SK-N-MC (cell line): ENCODE data around the gene CDCA4.

Experiments
- DNase-seq: peaks from one replicate; pipeline ENCODE4 v3.0.0-alpha.2; 2011; ENCODE audit warnings: low read depth, low spot score
- H3K27ac ChIP-seq: fragments of 200-600 bp; sonication (generic); 2 replicates; pipeline ENCODE4 v1.5.1; 2016; ENCODE audit warnings: mixed run types
- H3K36me3 ChIP-seq: fragments of 200-600 bp; sonication (generic); 2 replicates; pipeline ENCODE4 v1.6.1; 2017; ENCODE audit warnings: antibody characterized with exemption, low read length, mixed read lengths; ENCODE audit not compliant: insufficient read depth
- H3K4me3 ChIP-seq: fragments of 200-600 bp; sonication (generic); 2 replicates; pipeline ENCODE4 v1.5.1; 2016
- H3K9ac ChIP-seq: fragments of 200-600 bp; sonication (generic); 2 replicates; pipeline ENCODE4 v1.8.0; 2017; ENCODE audit warnings: mixed run types, mixed read lengths; ENCODE audit not compliant: insufficient read length
- H3K9me3 ChIP-seq: fragments of 200-600 bp; sonication (generic); 2 replicates; pipeline ENCODE4 v1.6.1; 2017; ENCODE audit warnings: low read depth, mild to moderate bottlenecking, antibody characterized with exemption, low read length, moderate library complexity, mixed read lengths
- EZH2 ChIP-seq: fragments of 200-600 bp; sonication (generic); IDR thresholded peaks from one replicate; pipeline ENCODE4 v1.6.1; 2017; ENCODE audit warnings: antibody characterized with exemption
- FOXP2 ChIP-seq: optimal IDR thresholded peaks from 2 replicates; pipeline ENCODE3; 2011; ENCODE audit warnings: mild to moderate bottlenecking, moderate library complexity; ENCODE audit not compliant: insufficient read depth; ENCODE audit errors: extremely low read length, control extremely low read depth
- POLR2AphosphoS5 ChIP-seq: IDR thresholded peaks from 2 replicates; pipeline ENCODE4 v1.6.1; 2012; ENCODE audit warnings: mild to moderate bottlenecking, low read depth, low read length, borderline replicate concordance

The CDCA4 gene

GRCh38 chr14:104984056-104984894, 36.6 kb downstream of the CDCA4 start:
- Histone ChIP-seq H3K36me3 (no peaks in the 10 kb centered on the region), H3K4me3 (no peak overlapping the region), H3K27ac (no peak overlapping the region), H3K9ac (no peak overlapping the region), H3K9me3 (no peaks in the 10 kb centered on the region)
- DNase-seq: no peak
- TF ChIP-seq FOXP2: no peak
- no peak for TF ChIP-seq EZH2
- TF ChIP-seq POLR2AphosphoS5: no peak

DNA sequence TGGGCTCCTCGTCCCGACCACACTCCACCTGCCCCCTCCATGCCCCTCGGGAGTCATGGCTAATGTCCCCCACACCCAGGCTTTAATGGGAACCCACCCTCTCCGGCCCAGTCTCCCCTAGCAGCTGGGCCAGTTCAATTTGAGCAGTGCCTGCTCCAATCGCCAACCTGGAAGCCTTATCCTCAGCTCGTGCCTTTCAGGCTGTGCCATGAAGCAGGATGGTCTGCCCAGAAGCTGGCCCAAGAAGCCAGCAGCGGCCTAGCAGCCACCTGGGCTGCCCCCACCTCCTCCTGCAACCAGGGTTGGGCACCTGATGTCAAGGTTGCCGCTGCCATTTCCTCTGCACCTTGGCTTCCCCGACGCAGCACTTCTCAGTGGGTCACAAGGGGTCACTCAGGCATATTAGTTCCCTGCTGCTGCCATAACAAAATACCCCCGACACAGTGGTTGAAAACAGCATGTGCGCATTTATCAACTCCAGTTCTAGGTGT, 37.6 kb downstream of the CDCA4 start:
- TF ChIP-seq FOXP2: no peak
- no peak for TF ChIP-seq POLR2AphosphoS5
- TF ChIP-seq EZH2: no peak
- H3K27ac ChIP-seq: no peak overlapping the region
- no peaks in the 10 kb centered on the region for H3K9me3 ChIP-seq
- H3K9ac ChIP-seq: no peak overlapping the region
- DNase-seq: no peak
- H3K4me3 ChIP-seq: no peak overlapping the region
- no peaks in the 10 kb centered on the region for H3K36me3 ChIP-seq

DNA sequence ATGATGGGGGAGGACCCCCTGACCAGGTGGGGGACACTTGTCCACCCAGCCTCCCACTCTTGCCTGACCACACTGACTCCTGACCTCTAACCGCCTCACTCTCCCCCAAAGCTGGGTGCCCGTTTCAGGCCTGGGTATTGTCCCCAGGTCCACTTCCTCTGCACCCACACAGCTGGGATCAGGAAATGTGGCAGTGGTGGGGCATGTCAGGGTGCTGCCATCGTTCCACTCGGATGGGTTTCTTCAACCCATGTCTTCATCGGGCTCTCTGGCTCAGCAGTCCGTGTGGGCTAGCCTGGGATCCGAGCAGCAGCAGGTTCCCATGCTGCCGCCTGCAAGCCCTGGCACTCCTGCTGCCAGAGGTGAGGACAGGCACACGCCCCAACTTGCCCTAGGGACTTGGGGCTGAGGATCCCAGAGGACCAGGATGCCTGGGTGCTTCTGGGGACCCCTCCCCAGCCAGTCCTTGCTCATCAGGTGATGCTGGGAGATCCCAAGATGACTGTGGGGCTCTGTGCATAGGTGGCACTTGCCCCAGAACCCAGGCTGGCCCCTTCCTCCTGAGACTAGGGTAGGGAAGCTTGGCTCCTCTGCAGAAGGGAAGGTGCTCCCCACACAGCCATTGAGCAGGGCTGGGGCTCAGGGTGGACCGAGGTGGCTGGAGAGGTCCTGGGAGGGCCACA, 38.2 kb downstream of the CDCA4 start:
- Histone ChIP-seq H3K4me3 (no peak overlapping the region), H3K9me3 (no peaks in the 10 kb centered on the region), H3K36me3 (no peaks in the 10 kb centered on the region), H3K27ac (no peak overlapping the region), H3K9ac (no peak overlapping the region)
- no peak for DNase-seq
- no peak for TF ChIP-seq FOXP2
- TF ChIP-seq POLR2AphosphoS5: no peak
- TF ChIP-seq EZH2: no peak

- H3K4me3 ChIP-seq: no peak overlapping the region
- TF ChIP-seq POLR2AphosphoS5 (no peak), EZH2 (no peak), FOXP2 (no peak)
- DNase-seq: no peak
- no peak overlapping the region for H3K27ac ChIP-seq
- no peaks in the 10 kb centered on the region for H3K9me3 ChIP-seq
- H3K36me3 ChIP-seq: no peaks in the 10 kb centered on the region
- no peak overlapping the region for H3K9ac ChIP-seq
Observed at GRCh38 chr14:104981699-104982541, 39.0 kb downstream of the CDCA4 start.

- H3K27ac ChIP-seq: no peak overlapping the region
- H3K9me3 ChIP-seq: no peaks in the 10 kb centered on the region
- no peaks in the 10 kb centered on the region for H3K36me3 ChIP-seq
- H3K9ac ChIP-seq: no peak overlapping the region
- no peak for DNase-seq
- no peak overlapping the region for H3K4me3 ChIP-seq
- TF ChIP-seq POLR2AphosphoS5: no peak
- TF ChIP-seq EZH2: no peak
- no peak for TF ChIP-seq FOXP2
Observed at GRCh38 chr14:104980611-104981531, 40.0 kb downstream of the CDCA4 start.

GRCh38 chr14:104979758-104980610, 40.9 kb downstream of the CDCA4 start:
- no peak for DNase-seq
- H3K9ac ChIP-seq: no peak overlapping the region
- TF ChIP-seq EZH2: no peak
- no peak for TF ChIP-seq FOXP2
- TF ChIP-seq POLR2AphosphoS5: no peak

More at GRCh38 chr14:104979758-104980610, 40.9 kb downstream of the CDCA4 start:
- no peaks in the 10 kb centered on the region for H3K36me3 ChIP-seq
- H3K4me3 ChIP-seq: no peak overlapping the region
- H3K27ac ChIP-seq: no peak overlapping the region
- no peaks in the 10 kb centered on the region for H3K9me3 ChIP-seq
